Esophagus muscularis mucosa (tissue), 4 donors: Measurements from ENCODE around the gene CXCL16.
"Not testable (repeated sequence)": the region's sequence is repeated elsewhere in the genome, so short reads cannot be mapped to it uniquely, and the experiment has no call there.

Experiments used
- EP300 ChIP-seq: sonication (generic); formaldehyde crosslinking; IDR thresholded peaks from one replicate; pipeline ENCODE4 v1.6.1; 2017; ENCODE audit warnings: antibody characterized with exemption
- POLR2A ChIP-seq: fragments of 450-650 bp; IDR thresholded peaks from one replicate; pipeline ENCODE4 v1.6.1; 2017; ENCODE audit warnings: antibody characterized with exemption, moderate library complexity, mild to moderate bottlenecking, low read depth
- POLR2AphosphoS5 ChIP-seq, 2 donors: sonication (generic); formaldehyde crosslinking; IDR thresholded peaks; one replicate each; pipeline ENCODE4 v1.6.1; 2017; ENCODE audit warnings: antibody characterized with exemption in 2 of 2
- TF ChIP-seq, protein P1 (sequence below), 3 experiments: fragments of 200-600 bp in 2 of 3; fragments of 450-650 bp in 1 of 3; sonication (generic) in 2 of 3; IDR thresholded peaks; one replicate each; pipeline ENCODE4 v1.5.1; 2017 to 2019; ENCODE audit warnings: antibody characterized with exemption in 3 of 3, mild to moderate bottlenecking in 2 of 3, moderate library complexity in 1 of 3

DNA sequence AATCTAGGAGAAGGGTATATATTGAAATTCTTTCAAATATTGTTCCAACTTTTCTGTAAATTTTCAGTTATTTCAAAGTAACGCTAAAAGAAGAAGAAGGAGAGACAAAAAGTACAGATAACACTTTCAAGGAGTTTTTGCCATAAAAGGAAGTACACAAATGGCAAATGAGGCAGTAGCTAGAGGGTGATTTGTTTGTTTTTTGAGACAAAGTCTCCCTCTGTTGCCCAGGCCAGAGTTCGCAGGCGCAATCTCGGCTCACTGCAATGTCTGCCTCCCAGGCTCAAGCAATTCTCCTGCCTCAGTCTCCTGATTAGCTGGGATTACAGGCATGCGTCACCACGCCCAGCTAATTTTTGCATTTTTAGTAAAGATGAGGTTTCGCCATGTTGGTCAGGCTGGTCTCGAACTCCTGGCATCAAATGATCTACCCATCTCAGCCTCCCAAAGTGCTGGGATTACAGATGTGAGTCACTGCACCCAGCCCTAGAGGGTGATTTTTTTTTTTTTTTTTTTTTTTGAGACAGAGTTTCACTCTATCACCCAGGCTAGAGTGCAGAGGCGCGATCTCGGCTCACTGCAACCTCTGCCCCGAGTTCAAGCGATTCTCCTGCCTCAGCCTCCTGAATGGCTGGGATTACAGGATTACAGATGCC, 40.2 kb downstream of the CXCL16 start:
- TF ChIP-seq, protein P1, sequence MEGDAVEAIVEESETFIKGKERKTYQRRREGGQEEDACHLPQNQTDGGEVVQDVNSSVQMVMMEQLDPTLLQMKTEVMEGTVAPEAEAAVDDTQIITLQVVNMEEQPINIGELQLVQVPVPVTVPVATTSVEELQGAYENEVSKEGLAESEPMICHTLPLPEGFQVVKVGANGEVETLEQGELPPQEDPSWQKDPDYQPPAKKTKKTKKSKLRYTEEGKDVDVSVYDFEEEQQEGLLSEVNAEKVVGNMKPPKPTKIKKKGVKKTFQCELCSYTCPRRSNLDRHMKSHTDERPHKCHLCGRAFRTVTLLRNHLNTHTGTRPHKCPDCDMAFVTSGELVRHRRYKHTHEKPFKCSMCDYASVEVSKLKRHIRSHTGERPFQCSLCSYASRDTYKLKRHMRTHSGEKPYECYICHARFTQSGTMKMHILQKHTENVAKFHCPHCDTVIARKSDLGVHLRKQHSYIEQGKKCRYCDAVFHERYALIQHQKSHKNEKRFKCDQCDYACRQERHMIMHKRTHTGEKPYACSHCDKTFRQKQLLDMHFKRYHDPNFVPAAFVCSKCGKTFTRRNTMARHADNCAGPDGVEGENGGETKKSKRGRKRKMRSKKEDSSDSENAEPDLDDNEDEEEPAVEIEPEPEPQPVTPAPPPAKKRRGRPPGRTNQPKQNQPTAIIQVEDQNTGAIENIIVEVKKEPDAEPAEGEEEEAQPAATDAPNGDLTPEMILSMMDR (IDR thresholded peaks at IDR 0.05), result not testable (repeated sequence)
- TF ChIP-seq POLR2A; POLR2AphosphoS5 (IDR thresholded peaks at IDR 0.05); EP300: not testable (repeated sequence)
